HTR-8/SVneo (cell line): Measurements from ENCODE around the gene GALNT16.
"Not testable (repeated sequence)": the region's sequence is repeated elsewhere in the genome, so short reads cannot be mapped to it uniquely, and the experiment has no call there.

Experiments used
- DNase-seq: peaks from one replicate; pipeline ENCODE4 v3.0.0; 2011; ENCODE audit warnings: low spot score, mixed read lengths; ENCODE audit not compliant: insufficient read length
- FAIRE-seq: peaks from 2 replicates; lab custom pipeline; 2011; peaks lifted over from hg19 to GRCh38; lab: Jason Lieb, UNC

GALNT16 gene

DNA sequence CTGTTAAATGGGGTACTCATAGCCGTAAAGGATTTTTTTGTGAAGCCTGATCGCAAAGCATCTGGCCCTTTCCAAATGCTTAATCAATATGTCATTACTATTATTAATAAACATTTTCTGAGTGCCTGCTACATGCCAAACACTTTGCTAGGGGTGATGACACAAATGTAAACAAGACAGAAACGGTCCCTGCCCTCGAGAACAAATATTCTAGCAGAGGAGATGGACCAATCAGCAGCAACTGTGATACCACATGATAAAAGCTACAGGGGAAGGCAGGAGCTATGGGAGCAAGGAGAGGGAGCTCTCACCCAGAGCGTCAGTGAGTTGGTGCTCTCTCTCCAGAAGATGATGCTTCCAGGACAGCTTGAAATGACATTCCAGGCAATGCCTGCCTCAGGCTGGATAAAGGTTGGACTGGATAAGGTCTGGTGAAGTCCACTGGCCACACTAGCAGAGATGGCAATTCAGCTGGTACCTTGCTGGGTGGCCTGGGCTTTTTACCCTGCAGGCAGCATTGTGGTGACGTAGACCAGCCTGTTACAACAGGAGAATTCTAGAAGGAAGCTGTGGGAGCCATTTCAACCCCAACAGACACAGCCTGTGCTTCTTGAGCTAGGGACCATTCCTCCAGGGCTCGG, 97.1 kb downstream of the GALNT16 start:
- FAIRE-seq (peak; percentile 87), DNase-seq (no peak)

DNA sequence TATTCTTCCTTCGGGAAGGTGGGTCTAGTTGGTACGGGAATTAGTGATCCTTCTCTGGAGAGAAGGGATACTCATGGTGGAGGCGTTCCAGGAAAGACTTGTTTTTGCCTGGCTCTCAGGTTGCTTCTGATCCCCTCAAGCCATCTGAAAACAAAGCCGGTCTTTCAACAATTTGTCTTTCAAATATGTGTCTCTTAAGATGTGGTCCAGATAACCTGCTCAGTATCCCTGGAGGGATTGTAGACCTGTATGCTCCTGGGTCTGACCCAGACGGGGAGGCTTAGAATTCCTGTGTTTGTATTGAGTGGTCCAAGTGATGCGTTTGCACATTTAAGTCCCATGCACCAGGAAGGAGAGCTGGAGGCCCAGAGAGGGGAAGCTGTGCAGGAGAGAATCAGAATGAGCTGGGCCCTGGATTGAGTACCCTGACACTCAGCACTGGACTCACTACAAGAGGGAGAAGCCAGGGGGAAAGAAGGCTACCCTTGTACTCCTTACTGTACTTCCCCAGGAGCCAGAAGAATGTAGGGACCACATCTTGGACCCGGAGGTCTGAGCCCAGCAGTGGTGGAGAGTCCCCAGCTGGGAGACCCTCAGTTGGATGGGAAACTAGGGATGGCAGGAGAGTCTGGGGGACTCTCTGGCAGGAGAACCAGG, 97.7 kb downstream of the GALNT16 start:
- DNase-seq = no peak
- no peak for FAIRE-seq

DNA sequence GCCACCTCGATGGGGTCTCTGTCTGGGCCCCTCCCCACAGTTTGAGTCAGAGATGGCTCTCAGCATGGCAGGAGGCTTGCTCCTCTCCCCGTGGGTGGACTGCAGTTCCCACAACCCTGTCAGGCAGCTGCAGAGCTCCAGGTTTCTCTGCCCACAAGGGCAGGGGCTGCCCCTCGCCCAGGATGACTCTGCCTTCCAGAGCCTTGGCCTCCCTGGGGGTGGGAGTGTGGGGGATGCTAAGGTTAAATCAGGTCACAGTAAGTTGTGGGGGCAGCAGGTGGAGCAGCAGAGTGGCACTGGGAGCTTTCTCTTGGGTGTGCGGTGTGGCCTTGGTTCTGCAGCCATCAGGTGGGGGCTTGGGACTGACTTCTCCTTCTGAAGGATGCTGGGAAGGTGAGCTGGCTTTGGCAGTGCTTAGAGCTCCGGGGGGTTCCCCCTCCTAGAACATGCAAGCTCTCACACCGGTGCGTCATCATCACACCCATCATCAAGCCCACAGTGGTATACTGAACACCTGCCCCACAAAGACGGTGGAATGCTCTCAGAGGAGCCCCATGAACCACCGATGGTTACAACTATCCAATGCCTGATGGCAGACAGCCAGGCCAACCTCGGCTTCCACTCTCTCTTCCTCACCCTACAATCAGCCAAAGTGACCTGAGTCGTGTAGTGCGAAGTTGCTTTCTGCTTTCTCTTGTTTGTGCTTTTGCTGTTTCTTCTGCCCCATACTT, 98.4 kb downstream of the GALNT16 start:
- DNase-seq = no peak
- FAIRE-seq = no peak

DNA sequence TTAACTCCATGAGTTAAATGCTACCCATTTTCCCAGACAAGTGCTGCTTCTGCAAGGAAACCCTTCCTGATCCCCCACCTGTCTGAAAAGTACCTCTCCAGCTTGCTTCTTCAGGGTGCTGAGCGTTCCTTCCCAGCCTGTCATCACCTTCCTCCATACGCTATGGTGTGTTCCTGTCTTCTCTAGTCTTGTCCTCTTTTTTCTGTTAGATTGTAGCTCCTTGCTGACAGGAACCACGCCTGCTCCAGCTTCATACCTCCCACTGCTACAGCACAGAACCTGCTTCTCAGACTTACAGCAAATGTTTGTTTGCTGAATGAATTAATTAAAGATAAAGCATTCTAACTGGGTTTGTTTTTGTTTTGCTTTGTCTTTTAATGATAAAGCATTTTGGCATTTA, 99.0 kb downstream of the GALNT16 start:
- no peak for DNase-seq
- peak; percentile 90 for FAIRE-seq

DNA sequence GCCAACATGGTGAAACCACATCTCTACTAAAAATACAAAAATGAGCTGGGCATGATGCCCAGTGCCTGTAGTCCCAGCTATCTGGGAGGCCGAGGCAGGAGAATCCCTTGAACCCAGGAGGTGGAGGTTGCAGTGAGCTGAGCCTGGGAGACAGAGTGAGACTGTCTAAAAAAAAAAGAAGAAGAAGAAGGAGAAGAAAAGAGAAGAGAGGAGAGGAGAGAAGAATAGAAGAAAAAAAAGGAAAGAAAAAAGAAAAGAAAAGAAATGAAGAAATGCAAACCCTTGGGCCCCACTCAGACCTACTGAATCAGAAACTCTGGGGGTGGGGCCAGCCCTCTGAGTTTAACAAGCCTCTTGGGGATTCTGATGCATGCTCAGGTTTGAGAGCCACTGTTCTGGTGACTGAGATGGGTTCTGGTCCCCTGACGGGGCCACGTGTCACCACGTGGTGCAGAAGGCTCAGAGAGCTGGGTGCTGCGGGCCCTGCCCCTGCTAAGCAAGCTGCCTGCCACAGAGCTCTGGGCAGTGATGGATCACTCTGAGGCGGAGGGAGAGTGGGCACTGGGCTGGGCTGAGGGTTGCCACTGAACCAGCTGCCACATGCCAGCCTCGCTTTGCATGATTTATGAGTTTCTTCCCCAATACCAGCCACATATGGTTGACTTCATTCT, 100.6 kb downstream of the GALNT16 start:
- DNase-seq (no peak), FAIRE-seq (no peak)

DNA sequence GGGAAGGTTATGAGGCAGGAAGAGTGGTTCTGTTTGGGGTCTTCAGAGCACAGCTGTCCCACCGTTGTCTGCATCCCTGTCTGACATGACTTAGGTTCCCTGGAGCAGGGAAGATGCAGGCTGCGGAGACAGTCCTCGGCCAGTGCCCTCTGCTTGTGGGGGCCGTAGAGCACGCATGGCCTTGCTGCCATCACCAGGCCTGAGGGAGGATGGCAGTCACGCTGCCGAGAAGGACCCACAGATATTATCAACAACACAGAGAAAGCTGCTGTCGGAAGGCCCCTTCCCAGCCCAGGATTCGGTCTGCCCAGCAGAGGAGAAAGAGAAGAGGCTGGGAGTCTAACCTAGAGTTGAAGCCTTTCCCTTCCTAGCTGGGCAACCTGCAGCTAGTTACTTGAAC, 103.1 kb downstream of the GALNT16 start:
- FAIRE-seq = peak; percentile 89
- no peak for DNase-seq

DNA sequence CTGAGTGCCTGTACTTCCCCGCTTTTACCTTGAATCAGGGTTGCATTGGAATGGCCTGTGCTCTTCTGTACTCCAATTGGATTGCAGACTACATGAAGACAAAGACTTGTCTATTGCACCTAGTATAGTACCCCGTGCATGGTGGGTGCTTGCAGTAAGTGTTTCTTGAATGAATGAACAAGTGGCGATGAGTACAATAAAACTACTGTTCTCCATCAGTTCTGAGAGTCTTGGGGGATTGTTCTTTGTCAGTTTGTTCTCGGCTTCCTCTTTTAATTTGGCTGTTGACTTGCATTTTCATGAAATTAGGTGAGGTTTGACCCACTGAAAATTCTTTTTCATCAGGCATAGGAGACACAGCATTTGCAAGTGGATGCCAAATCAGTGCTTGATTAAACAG, 104.0 kb downstream of the GALNT16 start:
- DNase-seq (no peak), FAIRE-seq (peak; percentile 95)

DNA sequence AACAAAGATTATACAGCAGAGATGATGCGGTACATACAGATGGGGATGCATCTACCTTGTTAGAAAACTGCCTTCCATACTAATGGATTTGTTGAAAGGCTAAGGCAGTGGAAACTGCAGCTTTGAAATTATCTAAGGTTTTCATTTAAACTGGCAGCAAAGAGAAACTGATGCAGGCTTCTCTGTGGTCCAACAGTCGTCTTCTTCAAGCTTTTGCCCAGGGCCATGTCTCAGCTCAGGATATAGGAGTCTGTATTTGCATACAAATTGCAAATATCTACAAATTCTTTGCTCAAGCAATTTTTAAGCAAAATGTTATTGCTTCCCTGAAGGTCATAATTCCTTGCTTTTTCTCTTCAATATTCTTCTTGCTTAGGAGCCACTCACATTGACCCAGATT, 104.4 kb downstream of the GALNT16 start:
- DNase-seq = no peak
- no peak for FAIRE-seq

DNA sequence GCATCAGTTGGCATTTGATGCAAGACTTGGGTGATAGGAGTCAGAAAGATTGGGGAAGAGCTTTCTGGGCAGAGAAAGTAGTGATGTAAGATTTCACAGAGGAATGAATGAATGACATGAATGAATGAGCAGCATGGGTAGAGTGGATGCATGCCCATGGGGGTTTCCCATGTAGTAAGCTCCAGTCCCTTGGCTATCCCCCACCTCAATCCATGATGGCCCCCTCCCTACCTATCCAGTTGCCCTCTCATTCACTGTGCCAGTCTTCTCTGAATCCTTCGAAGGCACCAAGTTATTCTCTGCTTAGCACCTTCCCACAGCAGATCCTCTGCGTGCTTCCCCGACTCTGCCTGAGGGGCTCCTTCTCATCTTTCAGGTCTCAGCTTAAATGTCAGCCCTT, 106.1 kb downstream of the GALNT16 start:
- FAIRE-seq (no peak), DNase-seq (no peak)

DNA sequence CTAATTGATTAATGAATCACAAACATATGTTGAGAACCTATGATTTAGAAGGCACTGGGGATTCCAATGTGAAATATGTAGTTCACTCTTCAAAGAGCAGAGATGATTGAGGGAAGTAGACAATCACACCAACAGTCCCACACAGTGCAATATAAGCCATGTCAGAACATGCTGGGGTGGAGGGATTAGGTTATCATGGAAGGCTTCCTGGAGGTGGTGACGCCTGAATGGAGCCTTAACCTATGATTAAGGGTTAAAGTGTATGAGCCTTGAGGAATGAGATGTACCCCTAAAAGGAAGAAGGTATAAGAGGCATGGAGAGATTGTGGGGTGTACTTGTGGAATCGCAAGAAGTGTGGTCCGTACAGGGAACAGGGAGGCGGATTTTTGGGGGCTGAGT, 106.8 kb downstream of the GALNT16 start:
- FAIRE-seq (peak; percentile 91), DNase-seq (no peak)

DNA sequence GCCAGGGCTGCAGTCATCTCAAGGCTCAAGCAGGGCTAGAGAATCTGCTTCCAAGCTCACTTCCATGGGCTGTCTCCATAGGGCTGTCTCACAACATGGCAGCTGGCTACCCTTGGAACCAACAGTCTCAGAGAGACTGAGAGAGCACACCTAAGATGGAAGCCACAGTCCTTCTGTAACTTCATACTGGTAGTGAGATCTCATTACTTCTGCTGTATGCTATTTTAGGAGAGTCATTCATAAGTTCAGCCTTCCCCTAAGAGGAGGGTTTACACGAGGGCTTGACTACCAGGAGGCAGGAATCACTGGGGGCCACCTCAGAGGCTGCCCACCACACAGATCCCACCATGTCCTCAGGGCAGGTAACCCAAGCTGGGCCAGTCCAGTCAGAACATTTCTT, 108.4 kb downstream of the GALNT16 start:
- FAIRE-seq (peak; percentile 9), DNase-seq (no peak)

DNA sequence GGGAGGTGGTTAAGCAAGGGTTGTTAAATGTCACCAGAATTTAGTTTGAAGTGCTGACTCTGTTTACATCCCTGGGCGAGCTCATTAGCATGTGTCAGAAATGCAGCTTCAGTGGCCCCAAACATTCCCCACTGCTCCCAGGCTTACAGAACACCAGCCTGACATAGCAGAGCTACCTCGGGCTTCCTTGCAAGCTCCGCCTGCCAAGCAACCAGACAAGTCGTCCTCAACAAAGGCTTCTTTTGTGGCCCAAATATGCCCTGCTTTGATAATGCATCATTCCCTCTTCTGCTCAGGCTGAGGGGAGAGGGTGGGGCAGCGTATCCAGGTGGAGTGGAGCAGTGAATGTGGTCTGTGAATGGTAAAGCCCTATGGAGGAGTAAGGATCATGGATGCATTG, 110.1 kb downstream of the GALNT16 start:
- FAIRE-seq (peak; percentile 85), DNase-seq (no peak)

DNA sequence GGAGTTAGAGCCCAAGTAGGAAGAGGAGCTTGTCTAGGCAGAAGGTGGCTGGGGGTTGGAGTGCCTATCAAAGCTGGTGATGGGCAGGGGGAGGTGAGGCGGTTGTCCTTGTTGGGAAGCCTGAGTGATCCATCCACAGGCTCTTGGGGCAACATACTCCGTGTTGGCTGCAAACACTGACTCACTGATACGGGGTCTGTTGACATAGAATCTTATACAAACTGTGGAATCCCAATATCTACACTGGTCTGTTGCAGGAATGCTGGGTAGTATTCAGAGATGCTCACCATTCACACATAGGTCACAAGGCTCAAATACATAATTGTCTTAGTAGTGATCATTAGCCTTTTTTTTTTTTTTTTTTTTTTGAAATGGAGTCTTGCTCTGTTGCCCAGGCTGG, 112.2 kb downstream of the GALNT16 start:
- FAIRE-seq = no peak

DNA sequence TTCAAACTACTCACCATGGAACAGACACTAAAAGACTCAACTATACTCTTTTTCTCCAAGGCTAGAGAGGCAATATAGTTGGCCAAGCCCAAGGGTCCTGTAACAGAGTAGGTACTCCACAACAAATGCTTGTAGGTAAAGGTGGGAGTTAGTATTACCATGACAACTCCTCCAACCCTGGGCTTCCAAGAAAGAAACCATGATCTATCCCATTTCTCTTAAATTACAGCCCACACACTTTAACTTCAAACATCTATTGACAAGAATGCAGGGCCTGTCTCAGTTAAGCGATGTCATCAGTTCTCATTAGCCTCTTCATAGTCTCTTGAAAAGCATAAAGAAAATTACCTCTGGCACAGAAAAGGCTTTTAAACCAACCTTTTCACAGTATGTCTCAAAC, 113.1 kb downstream of the GALNT16 start:
- DNase-seq (no peak), FAIRE-seq (no peak)

More for the DNA sequence above, 112.2 kb downstream of the GALNT16 start:
- no peak for DNase-seq

DNA sequence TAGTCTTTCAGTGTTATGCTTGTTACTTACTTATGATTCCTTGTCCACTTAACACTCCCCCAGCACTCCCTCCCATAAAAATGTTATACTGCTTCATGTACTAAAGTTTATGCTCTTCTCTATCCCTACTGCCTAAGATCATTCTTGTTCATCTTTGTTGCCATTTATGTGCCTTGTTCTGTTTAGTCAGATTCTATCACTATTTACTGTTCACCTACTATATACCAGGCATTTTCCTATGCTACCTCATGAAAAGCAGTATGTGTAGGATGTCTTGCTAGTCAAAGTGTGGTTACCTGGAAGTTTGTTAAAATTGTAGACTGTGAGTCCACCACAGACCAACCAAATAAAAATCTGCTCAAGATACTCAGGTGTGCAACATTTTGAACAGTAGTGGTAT, 114.3 kb downstream of the GALNT16 start:
- FAIRE-seq (peak; percentile 49), DNase-seq (no peak)

DNA sequence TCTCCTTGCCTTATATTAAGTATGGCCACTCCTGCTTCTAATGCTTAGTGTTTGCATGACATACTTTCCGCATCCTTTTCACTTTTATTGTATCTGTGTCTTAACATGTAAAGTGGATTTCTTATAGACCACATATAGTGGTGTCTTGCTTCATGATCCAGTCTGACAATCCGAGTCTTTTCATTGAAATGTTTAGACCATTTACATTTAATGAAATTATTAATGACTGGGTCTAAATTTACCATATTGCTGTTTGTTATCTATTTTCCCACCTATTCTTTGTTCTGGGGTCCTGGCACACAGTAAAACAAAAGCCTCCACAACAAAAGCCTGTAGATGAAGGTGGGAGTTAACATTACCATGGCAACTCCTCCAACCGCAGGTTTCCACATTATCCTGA, 115.2 kb downstream of the GALNT16 start:
- FAIRE-seq (no peak), DNase-seq (no peak)

DNA sequence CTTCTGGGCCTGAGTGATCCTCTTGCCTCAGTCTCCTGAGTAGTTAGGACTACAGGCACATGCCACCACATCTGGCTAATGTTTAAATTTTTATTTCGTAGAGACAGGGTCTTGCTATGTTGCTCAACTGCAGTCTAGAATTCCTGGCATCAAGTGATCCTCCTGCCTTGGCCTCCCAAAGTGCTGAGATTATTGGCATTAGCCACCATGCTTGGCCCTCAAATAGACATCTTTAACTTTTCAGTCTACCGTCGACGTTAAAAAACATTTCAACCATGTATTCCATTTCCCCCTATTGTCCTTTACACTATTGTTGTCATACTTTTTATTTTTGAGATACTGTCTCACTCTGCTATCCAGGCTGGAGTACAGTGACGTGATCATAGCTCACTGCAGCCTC, 115.8 kb downstream of the GALNT16 start:
- peak; percentile 28 for FAIRE-seq

DNA sequence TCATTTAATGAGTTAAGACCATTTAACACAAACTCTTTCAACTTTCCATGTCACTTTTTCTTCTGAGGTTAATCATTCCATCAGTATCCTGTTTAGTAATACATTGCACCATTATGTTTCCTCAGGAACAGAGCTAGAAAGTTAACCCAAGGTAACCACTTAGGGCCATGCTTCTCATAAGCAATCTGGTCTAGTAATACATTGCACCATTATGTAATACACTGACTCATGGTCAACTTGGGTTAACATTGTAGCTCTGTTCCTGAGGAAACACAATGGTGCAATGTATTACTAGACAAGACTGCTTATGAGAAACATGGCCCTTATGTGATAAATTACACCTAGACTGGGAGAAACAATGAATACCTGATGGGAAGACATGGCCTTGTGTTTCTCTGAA, 116.5 kb downstream of the GALNT16 start:
- no peak for DNase-seq
- FAIRE-seq = peak; percentile 96

More for the DNA sequence above, 115.8 kb downstream of the GALNT16 start:
- no peak for DNase-seq

DNA sequence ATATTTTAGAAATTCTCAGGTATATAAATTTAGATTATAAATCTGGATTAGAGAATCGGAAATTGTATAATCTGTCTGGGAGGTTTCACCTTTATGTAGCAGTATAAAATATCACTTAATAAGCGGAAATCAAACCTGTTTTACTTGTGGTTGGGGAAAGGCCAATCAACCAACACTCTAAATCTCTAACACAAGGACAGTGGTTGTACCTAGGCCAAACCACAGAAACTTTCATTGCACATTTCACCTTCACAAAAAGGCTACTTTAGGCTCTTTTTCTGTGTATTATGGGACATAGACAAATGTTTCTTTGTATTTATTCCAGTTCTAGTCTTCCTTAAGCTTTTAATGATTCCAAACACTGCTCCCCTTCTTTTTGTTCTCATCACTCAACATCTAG, 118.3 kb downstream of the GALNT16 start:
- FAIRE-seq (no peak), DNase-seq (no peak)

DNA sequence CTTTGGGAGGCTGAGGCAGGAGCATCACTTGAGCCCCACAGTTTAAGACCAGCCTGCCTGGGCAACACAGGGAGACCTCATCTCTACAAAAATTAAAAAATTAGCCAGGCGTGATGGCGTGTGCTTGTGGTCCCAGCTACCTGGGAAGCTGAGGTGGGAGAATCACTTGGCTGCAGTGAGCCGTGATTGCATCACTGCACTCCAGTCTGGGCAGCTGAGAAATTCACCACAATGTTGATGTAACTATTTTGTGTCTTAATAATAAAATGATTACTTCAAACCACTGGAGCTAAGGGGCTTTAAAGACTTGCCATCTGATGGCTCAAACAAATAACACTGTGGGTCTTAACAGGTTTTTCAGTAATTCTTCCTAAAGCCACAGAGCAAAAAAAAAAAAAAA, 127.4 kb downstream of the GALNT16 start:
- FAIRE-seq = peak; percentile 79
- no peak for DNase-seq

DNA sequence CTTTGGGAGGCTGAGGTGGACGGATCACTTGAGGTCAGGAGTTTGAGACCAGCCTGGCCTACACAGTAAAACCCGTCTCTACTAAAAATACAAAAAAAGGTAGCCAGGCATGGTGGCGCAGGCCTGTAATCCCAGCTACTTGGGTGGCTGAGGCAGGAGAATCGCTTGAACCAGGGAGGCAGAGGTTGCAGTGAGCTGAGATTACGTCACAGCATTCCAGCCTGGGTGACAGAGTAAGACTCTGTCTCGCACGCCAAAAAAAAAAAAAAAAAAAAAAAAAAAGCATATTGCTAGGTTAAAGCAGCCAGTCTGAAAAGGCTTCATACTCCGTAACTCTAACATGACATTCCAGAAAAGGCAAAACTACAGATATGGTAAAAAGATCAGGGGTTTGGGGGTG, 131.4 kb downstream of the GALNT16 start:
- not testable (repeated sequence) for DNase-seq, FAIRE-seq
